ENCODE results near the gene CRYBA1.

The CRYBA1 gene

DNA sequence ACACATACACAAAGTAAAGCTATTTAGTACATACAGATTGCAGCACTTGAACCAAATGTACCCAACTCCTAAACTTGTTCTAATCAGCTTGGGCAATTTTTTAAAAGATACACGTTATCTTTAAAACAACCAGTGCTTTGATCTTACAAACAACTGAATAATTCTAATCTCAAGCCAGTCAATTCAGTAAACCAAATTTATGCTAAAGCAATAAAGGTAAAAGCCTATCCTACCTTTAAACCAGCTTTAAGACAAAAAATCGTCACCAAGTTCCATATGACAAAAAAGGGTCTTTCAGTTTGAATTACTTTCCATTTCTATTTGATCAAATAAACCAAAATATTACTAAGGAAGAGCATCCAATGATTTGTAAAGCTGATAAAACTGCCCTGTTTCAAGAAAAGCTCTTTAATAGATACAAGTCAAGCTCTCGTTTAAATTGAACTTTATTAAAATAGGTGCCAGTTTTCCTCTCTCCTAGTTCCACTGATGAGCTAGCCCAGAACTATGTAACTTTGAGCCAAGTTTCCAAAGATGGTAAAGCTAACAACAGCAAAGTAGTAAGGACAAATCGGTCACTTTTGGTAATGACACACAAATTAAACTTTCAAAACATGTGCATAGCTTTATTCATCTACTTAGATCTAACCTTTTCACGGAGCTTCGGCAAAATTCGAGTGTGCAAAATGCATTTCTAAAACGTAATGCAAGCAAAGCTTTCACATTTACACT is 10.2 kb downstream of the CRYBA1 start:
- peak; percentile 55 for TF ChIP-seq POLR2AphosphoS5 (IDR thresholded peaks at IDR 0.05; ENCODE audit: low read depth, low read length)
- TF ChIP-seq FOXP2 (optimal IDR thresholded peaks at IDR 0.05; ENCODE audit: borderline replicate concordance, extremely low read depth, extremely low read length, insufficient read depth), result no peak

GRCh38 chr17:29257756-29258155 is 11.1 kb downstream of the CRYBA1 start:
- TF ChIP-seq POLR2AphosphoS5 (IDR thresholded peaks at IDR 0.05; ENCODE audit: low read depth, low read length) (no peak), SIN3A (IDR thresholded peaks at IDR 0.05; ENCODE audit: borderline replicate concordance, insufficient read depth, low read length) (no peak), TAF1 (IDR thresholded peaks at IDR 0.05; ENCODE audit: borderline replicate concordance, insufficient read depth, low read length) (no peak), FOXP2 (optimal IDR thresholded peaks at IDR 0.05; ENCODE audit: borderline replicate concordance, extremely low read depth, extremely low read length, insufficient read depth) (no peak)
- TF ChIP-seq, protein P1, sequence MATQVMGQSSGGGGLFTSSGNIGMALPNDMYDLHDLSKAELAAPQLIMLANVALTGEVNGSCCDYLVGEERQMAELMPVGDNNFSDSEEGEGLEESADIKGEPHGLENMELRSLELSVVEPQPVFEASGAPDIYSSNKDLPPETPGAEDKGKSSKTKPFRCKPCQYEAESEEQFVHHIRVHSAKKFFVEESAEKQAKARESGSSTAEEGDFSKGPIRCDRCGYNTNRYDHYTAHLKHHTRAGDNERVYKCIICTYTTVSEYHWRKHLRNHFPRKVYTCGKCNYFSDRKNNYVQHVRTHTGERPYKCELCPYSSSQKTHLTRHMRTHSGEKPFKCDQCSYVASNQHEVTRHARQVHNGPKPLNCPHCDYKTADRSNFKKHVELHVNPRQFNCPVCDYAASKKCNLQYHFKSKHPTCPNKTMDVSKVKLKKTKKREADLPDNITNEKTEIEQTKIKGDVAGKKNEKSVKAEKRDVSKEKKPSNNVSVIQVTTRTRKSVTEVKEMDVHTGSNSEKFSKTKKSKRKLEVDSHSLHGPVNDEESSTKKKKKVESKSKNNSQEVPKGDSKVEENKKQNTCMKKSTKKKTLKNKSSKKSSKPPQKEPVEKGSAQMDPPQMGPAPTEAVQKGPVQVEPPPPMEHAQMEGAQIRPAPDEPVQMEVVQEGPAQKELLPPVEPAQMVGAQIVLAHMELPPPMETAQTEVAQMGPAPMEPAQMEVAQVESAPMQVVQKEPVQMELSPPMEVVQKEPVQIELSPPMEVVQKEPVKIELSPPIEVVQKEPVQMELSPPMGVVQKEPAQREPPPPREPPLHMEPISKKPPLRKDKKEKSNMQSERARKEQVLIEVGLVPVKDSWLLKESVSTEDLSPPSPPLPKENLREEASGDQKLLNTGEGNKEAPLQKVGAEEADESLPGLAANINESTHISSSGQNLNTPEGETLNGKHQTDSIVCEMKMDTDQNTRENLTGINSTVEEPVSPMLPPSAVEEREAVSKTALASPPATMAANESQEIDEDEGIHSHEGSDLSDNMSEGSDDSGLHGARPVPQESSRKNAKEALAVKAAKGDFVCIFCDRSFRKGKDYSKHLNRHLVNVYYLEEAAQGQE (IDR thresholded peaks at IDR 0.05; ENCODE audit: insufficient read depth in 1 of 2, low read depth in 2 of 2, low read length in 2 of 2), result no peak

- TF ChIP-seq, protein P1 (IDR thresholded peaks at IDR 0.05; ENCODE audit: insufficient read depth in 1 of 2, low read depth in 2 of 2, low read length in 2 of 2), result no peak
Observed at GRCh38 chr17:29263916-29264315, 17.3 kb downstream of the CRYBA1 start.

GRCh38 chr17:29273924-29274323 is 27.3 kb downstream of the CRYBA1 start:
- no peak for TF ChIP-seq TAF1 (IDR thresholded peaks at IDR 0.05; ENCODE audit: borderline replicate concordance, insufficient read depth, low read length)
- TF ChIP-seq SIN3A (IDR thresholded peaks at IDR 0.05; ENCODE audit: borderline replicate concordance, insufficient read depth, low read length), result no peak
- TF ChIP-seq POLR2AphosphoS5 (IDR thresholded peaks at IDR 0.05; ENCODE audit: low read depth, low read length), result no peak
- TF ChIP-seq FOXP2 (optimal IDR thresholded peaks at IDR 0.05; ENCODE audit: borderline replicate concordance, extremely low read depth, extremely low read length, insufficient read depth), result no peak
- TF ChIP-seq, protein P1 (IDR thresholded peaks at IDR 0.05; ENCODE audit: insufficient read depth in 1 of 2, low read depth in 2 of 2, low read length in 2 of 2), result no peak

GRCh38 chr17:29278692-29279091 is 32.0 kb downstream of the CRYBA1 start:
- TF ChIP-seq FOXP2 (optimal IDR thresholded peaks at IDR 0.05; ENCODE audit: borderline replicate concordance, extremely low read depth, extremely low read length, insufficient read depth) (no peak), POLR2AphosphoS5 (IDR thresholded peaks at IDR 0.05; ENCODE audit: low read depth, low read length) (0 out of 2 replicates have a peak, but pooled peaks have one; percentile 11)

- TF ChIP-seq TAF1 (IDR thresholded peaks at IDR 0.05; ENCODE audit: borderline replicate concordance, insufficient read depth, low read length), result no peak
- no peak for TF ChIP-seq SIN3A (IDR thresholded peaks at IDR 0.05; ENCODE audit: borderline replicate concordance, insufficient read depth, low read length)
- TF ChIP-seq POLR2AphosphoS5 (IDR thresholded peaks at IDR 0.05; ENCODE audit: low read depth, low read length), result no peak
- no peak for TF ChIP-seq FOXP2 (optimal IDR thresholded peaks at IDR 0.05; ENCODE audit: borderline replicate concordance, extremely low read depth, extremely low read length, insufficient read depth)
- TF ChIP-seq, protein P1 (IDR thresholded peaks at IDR 0.05; ENCODE audit: insufficient read depth in 1 of 2, low read depth in 2 of 2, low read length in 2 of 2), result no peak
Observed at GRCh38 chr17:29279397-29280070, 32.9 kb downstream of the CRYBA1 start.

Data from PFSK-1 (cell line).